ENCODE results near the gene NEIL3. TPM values are rescaled to one million over a fixed set of nuclear protein-coding genes. Genes with fewer than 3 reads are reported as not detected.

NEIL3 gene
- total and polyA plus RNA-seq, 2 donors (not counting 1 experiment from before 2014, with no cell fraction given): 4.5 to 5.2 TPM

DNA sequence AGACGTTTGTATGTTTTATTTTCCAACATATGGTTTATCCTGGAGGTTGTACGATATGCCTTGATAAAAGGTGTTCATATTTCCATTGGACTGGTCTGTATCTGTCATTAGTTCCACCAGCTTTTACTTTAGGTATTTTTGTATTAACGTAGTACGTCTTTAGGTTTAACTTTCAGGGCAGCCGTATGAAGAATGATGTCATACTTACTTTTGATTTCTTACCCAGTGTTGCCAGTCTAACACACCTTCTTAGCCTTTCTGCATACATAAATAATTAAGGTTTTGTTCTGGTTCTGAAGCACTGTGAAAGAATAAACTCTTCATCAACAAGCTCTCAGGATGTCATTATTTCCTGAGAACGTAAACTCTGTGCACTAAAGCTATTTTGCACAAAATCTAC lies 18.9 kb upstream of the NEIL3 start:
- no peaks in the 10 kb centered on the region for H3K79me2 ChIP-seq (ENCODE audit: control insufficient read depth, insufficient read depth, low read length)
- no peaks in the 10 kb centered on the region for H4K20me1 ChIP-seq (ENCODE audit: control insufficient read depth, extremely low read depth, insufficient read depth, low read length)
- H3K9ac ChIP-seq (ENCODE audit: insufficient read depth, low read length): no peak overlapping the region
- H3K4me3 ChIP-seq (replicated peaks in 1 of 4; ENCODE audit: control extremely low read depth in 1 of 4, insufficient read depth in 1 of 4, low read depth in 3 of 4, low read length in 4 of 4): no peak overlapping the region
- no peaks in the 10 kb centered on the region for H3K9me3 ChIP-seq (ENCODE audit: control insufficient read depth, insufficient read depth, low read depth, low read length)
- no peak overlapping the region for H3K4me2 ChIP-seq (ENCODE audit: extremely low read depth, insufficient read depth, low read length)
- H3K27me3 ChIP-seq (ENCODE audit: control insufficient read depth, insufficient read depth, low read length): no peaks in the 10 kb centered on the region
- DNase-seq (ENCODE audit: low read depth in 2 of 2): no peak
- H3K27ac ChIP-seq (ENCODE audit: insufficient read depth, low read length): no peak overlapping the region
- no peaks in the 10 kb centered on the region for H3K36me3 ChIP-seq (ENCODE audit: control insufficient read depth, insufficient read depth, low read length)
- no peak overlapping the region for H2AFZ ChIP-seq (ENCODE audit: low read length)
- TF ChIP-seq EZH2 (IDR thresholded peaks at IDR 0.05; ENCODE audit: low read length, missing control alignments): no peak
- TF ChIP-seq, protein P1, sequence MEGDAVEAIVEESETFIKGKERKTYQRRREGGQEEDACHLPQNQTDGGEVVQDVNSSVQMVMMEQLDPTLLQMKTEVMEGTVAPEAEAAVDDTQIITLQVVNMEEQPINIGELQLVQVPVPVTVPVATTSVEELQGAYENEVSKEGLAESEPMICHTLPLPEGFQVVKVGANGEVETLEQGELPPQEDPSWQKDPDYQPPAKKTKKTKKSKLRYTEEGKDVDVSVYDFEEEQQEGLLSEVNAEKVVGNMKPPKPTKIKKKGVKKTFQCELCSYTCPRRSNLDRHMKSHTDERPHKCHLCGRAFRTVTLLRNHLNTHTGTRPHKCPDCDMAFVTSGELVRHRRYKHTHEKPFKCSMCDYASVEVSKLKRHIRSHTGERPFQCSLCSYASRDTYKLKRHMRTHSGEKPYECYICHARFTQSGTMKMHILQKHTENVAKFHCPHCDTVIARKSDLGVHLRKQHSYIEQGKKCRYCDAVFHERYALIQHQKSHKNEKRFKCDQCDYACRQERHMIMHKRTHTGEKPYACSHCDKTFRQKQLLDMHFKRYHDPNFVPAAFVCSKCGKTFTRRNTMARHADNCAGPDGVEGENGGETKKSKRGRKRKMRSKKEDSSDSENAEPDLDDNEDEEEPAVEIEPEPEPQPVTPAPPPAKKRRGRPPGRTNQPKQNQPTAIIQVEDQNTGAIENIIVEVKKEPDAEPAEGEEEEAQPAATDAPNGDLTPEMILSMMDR (conservative IDR thresholded peaks at IDR 0.05 in 1 of 2, IDR thresholded peaks at IDR 0.05 in 1 of 2; ENCODE audit: low read depth in 1 of 2, low read length in 2 of 2): no peak
- no peaks in the 10 kb centered on the region for H3K4me1 ChIP-seq (ENCODE audit: control insufficient read depth, extremely low read depth, insufficient read depth, low read length)

DNA sequence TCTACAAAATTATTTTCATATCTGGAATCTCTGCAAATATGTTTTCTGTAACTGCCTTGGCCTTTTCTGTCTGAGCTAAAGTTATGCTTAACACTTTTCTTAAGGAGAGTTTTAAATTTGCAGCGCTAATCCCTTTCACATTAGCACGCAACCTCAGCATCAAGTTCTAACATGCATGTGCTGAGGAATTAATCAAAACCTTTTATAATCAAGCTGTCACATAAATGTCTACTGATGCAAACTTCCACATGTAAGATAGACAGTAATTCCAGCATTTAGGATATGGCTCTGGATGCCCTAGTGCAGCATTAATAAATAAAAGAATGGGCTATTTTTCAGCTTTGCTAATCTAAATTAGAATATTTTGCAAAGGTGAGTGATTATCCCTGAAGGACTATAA lies 17.5 kb upstream of the NEIL3 start:
- no peak for TF ChIP-seq EZH2 (IDR thresholded peaks at IDR 0.05; ENCODE audit: low read length, missing control alignments)
- TF ChIP-seq, protein P1 (conservative IDR thresholded peaks at IDR 0.05 in 1 of 2, IDR thresholded peaks at IDR 0.05 in 1 of 2; ENCODE audit: low read depth in 1 of 2, low read length in 2 of 2): no peak
- Histone ChIP-seq H3K4me3 (replicated peaks in 1 of 4; ENCODE audit: control extremely low read depth in 1 of 4, insufficient read depth in 1 of 4, low read depth in 3 of 4, low read length in 4 of 4) (no peak overlapping the region), H3K4me2 (ENCODE audit: extremely low read depth, insufficient read depth, low read length) (no peak overlapping the region), H3K79me2 (ENCODE audit: control insufficient read depth, insufficient read depth, low read length) (no peaks in the 10 kb centered on the region), H3K27ac (ENCODE audit: insufficient read depth, low read length) (no peak overlapping the region), H4K20me1 (ENCODE audit: control insufficient read depth, extremely low read depth, insufficient read depth, low read length) (no peaks in the 10 kb centered on the region), H3K4me1 (ENCODE audit: control insufficient read depth, extremely low read depth, insufficient read depth, low read length) (no peaks in the 10 kb centered on the region), H3K9ac (ENCODE audit: insufficient read depth, low read length) (no peak overlapping the region), H3K27me3 (ENCODE audit: control insufficient read depth, insufficient read depth, low read length) (no peaks in the 10 kb centered on the region), H3K9me3 (ENCODE audit: control insufficient read depth, insufficient read depth, low read depth, low read length) (no peaks in the 10 kb centered on the region), H2AFZ (ENCODE audit: low read length) (no peak overlapping the region), H3K36me3 (ENCODE audit: control insufficient read depth, insufficient read depth, low read length) (no peaks in the 10 kb centered on the region)
- DNase-seq (ENCODE audit: low read depth in 2 of 2): no peak

DNA sequence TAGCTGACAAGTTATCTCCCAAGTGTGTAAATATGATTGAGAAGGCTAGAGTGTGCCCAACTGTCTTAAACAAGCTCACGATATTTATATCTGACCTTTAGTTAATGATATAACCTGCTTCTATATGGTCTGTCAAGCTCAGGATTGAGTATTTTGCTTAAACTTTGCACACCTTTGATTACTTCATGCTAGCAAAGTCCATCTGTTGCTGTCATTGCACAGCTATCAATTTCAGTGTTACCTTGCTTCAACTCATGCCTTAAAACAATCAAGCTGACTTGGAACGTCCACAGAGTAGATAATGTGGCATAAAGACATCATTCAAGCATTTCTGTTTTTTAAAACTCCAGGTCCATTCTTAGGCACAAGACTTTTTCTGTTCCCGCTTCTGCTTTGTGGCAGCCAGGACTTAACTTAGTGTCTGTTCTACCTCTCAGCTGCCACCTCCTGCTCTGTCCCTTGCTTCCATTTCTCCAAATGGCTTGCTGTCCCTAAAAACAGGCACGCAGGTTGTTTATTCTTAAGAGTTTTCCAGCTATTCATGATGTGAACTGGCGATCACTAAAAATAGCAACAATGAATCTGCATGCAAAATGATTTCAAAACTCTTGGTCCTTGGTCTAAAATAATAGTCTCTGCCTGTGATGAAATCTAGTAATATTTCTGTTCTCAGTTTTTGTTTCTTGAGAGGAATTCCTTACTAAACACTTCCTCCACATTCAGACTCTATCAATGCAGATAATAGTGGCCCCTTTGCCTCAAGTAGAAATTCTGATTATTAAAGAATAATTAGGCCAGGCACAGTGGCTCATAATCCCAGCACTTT lies 16.3 kb upstream of the NEIL3 start:
- TF ChIP-seq, protein P1 (conservative IDR thresholded peaks at IDR 0.05 in 1 of 2, IDR thresholded peaks at IDR 0.05 in 1 of 2; ENCODE audit: low read depth in 1 of 2, low read length in 2 of 2): no peak
- TF ChIP-seq EZH2 (IDR thresholded peaks at IDR 0.05; ENCODE audit: low read length, missing control alignments): no peak
- H3K27ac ChIP-seq (ENCODE audit: insufficient read depth, low read length): no peak overlapping the region
- no peaks in the 10 kb centered on the region for H3K36me3 ChIP-seq (ENCODE audit: control insufficient read depth, insufficient read depth, low read length)
- no peak overlapping the region for H3K4me3 ChIP-seq (replicated peaks in 1 of 4; ENCODE audit: control extremely low read depth in 1 of 4, insufficient read depth in 1 of 4, low read depth in 3 of 4, low read length in 4 of 4)
- H3K4me1 ChIP-seq (ENCODE audit: control insufficient read depth, extremely low read depth, insufficient read depth, low read length): no peaks in the 10 kb centered on the region
- no peaks in the 10 kb centered on the region for H3K27me3 ChIP-seq (ENCODE audit: control insufficient read depth, insufficient read depth, low read length)
- no peaks in the 10 kb centered on the region for H4K20me1 ChIP-seq (ENCODE audit: control insufficient read depth, extremely low read depth, insufficient read depth, low read length)
- no peaks in the 10 kb centered on the region for H3K79me2 ChIP-seq (ENCODE audit: control insufficient read depth, insufficient read depth, low read length)
- H2AFZ ChIP-seq (ENCODE audit: low read length): no peak overlapping the region
- peak in 1 of 2 donors; percentile 15 for DNase-seq (ENCODE audit: low read depth in 2 of 2)
- H3K4me2 ChIP-seq (ENCODE audit: extremely low read depth, insufficient read depth, low read length): no peak overlapping the region
- H3K9me3 ChIP-seq (ENCODE audit: control insufficient read depth, insufficient read depth, low read depth, low read length): no peaks in the 10 kb centered on the region
- no peak overlapping the region for H3K9ac ChIP-seq (ENCODE audit: insufficient read depth, low read length)
